Fibroblast of pulmonary artery (primary cell): ENCODE measurements around the gene C10orf67.
"Not testable (repeated sequence)": the region's sequence is repeated elsewhere in the genome, so short reads cannot be mapped to it uniquely, and the experiment has no call there.

Source experiments
- DNase-seq: peaks from one replicate; pipeline ENCODE4 v3.0.0-alpha.2; 2010; ENCODE audit warnings: low read depth
- H3K4me3 ChIP-seq: replicated peaks from 2 replicates; pipeline ENCODE4 v1.5.1; 2011; ENCODE audit warnings: low read depth, mild to moderate bottlenecking, control low read depth, low read length, moderate library complexity
- TF ChIP-seq, protein P1 (sequence below): IDR thresholded peaks from 2 replicates; pipeline ENCODE4 v1.5.1; 2011; ENCODE audit warnings: mild to moderate bottlenecking, control low read depth, low read length, inconsistent platforms; ENCODE audit errors: missing control alignments

Gene C10orf67

DNA sequence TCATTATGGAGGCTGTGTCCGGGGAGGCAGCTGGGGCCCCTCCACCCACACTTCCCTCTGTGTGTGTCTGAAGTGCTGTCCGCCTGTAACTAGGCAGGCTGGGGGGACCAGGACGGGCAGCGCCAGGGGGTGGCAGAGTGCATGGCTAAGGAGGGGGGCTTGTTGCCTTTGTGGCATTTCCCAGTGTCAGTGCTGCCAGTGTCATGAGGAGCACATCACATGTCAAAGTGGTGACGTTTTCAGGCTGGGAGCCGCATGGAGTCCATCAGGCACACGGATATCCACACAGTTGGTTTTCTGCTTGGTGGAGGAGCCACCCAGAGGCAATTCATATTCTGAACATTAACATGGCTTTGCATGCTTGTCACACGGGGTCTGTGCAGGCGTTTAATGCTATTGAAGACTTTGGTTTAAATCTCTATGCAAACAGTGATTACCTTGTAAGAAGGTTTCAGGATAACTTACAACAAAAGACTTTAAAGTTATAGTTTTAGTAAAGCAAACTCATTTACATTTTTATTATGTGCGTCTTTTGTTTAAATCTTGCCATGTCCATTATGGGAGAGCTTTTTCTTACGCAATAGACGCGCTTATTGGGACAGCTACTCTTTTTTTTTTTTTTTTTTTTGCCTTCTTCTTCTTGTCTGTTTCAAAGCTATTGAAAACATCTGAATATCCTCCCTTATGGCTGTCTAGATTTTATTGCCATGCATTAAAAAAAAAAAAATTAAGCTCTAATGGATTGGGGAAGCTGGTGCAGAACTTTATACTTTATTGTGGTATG lies 52.9 kb downstream of the C10orf67 start:
- no peak for DNase-seq
- TF ChIP-seq, protein P1, sequence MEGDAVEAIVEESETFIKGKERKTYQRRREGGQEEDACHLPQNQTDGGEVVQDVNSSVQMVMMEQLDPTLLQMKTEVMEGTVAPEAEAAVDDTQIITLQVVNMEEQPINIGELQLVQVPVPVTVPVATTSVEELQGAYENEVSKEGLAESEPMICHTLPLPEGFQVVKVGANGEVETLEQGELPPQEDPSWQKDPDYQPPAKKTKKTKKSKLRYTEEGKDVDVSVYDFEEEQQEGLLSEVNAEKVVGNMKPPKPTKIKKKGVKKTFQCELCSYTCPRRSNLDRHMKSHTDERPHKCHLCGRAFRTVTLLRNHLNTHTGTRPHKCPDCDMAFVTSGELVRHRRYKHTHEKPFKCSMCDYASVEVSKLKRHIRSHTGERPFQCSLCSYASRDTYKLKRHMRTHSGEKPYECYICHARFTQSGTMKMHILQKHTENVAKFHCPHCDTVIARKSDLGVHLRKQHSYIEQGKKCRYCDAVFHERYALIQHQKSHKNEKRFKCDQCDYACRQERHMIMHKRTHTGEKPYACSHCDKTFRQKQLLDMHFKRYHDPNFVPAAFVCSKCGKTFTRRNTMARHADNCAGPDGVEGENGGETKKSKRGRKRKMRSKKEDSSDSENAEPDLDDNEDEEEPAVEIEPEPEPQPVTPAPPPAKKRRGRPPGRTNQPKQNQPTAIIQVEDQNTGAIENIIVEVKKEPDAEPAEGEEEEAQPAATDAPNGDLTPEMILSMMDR, result no peak
- H3K4me3 ChIP-seq, result no peak overlapping the region

DNA sequence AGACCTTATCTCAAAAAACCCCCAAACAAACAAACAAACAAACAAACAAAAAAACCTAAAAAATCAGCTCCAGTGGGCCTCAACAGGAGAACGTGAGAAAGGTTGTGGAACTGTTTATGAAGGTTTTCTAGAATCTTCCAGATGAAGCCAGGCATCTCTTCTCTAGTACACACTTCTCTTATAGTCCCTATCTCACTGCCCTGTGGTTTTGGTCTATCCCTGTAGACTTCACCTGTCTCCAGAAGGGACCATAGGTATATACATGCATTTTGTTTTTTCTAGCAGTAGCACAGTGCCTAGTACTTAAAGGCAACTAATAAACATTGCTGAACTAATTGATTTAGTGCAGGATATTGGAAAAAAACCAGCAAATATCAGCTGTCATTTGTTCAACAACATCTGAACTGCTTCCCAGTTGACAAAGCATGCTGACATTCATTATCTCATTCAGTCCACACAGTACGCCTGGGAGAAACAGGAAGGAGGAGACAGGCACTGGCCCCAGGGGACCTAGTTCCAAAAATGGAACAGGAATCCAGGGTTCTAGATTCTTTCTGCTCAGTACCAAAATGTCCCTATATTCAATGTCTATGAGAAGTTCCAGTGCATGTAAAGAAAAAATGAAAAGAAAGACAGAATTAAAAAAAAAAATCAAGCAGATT lies 59.8 kb downstream of the C10orf67 start:
- H3K4me3 ChIP-seq, result no peak overlapping the region
- TF ChIP-seq, protein P1, result no peak
- no peak for DNase-seq

DNA sequence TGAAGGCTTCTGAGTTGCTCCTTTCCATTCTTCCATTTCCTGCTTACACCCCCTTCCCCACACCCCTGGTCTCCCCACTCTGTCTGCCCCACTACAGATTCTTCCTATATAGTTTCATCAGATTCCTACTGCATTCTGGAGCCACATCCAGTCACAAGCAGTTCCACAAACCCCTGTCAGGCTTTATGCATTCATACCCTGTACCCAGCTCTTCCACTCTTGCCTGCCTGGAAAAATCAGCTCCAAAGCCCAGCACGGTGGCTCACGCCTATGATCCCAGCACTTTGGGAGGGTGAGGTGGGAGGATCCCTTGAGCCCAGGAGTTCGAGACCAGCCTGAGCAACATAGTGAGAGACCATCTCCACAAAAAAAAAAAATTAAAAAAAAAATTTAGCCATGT lies 60.4 kb downstream of the C10orf67 start:
- DNase-seq, result no peak
- no peak overlapping the region for H3K4me3 ChIP-seq
- TF ChIP-seq, protein P1, result no peak

DNA sequence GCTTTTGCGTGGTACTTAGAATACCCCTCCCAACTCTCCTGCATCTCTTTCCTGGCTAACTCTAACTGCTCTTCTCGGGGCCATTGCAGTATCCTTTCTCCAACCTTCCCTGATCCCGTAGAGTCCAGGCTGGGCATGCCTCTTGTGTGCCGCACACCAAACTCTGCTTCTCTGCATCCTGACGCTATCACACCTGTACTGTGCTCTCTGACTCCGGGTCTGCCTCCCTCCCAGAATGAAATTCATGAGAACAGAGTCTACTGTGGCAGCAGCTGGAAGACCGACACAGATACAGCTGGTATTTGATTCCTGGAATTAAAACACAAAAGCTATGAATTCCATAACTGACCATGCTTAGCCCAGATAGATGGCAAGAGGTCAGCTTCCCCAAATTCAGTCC lies 60.9 kb downstream of the C10orf67 start:
- no peak overlapping the region for H3K4me3 ChIP-seq
- DNase-seq, result no peak
- TF ChIP-seq, protein P1, result no peak

DNA sequence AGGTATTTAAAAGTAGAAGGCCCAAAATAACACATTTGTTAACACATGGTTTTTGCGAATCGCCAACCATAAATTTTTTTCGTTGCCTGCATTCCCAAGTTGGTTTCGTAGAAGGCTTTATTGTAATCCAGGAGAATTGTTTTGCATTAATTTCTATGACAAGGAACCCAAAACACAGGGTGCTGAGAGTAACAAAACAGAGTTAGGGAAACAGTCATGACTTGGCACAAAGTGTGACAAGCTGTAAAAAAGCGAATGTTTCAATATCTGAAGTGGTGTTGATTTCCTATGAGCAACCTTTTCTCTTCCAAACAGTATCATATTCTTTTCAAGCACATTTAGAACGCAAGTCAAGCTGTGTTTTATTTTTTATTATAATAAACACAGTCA lies 63.6 kb downstream of the C10orf67 start:
- TF ChIP-seq, protein P1, result no peak
- no peak for DNase-seq
- no peak overlapping the region for H3K4me3 ChIP-seq

DNA sequence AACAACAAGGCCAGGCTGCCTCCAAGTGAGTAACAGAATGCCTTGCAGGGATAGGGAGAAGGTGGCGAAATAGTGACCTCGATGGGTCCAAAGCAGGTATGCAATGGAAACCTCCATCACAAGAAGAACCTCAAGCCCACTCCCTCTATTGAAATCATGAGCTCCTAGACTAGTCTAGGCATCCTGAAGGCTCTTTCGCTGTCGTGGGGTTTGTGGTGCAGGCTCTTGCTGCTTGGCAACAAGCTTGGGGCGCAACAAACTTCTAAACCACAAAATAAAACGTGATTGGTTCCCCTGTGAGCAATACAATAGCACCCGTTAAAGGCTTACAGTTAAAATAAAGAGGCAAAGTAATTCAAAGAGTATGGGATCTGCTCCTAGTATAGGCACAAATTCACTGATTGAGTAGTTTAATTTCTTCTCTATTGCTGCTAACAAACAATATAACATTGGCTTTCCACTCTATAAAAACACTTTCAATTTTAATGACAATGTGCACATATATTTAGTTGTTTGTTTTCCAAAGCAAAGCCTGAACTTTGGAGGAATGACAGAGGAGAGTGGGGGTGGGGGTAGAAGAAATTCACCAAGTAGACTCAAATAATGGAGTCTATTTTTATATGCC lies 64.1 kb downstream of the C10orf67 start:
- TF ChIP-seq, protein P1, result no peak
- no peak overlapping the region for H3K4me3 ChIP-seq
- no peak for DNase-seq

DNA sequence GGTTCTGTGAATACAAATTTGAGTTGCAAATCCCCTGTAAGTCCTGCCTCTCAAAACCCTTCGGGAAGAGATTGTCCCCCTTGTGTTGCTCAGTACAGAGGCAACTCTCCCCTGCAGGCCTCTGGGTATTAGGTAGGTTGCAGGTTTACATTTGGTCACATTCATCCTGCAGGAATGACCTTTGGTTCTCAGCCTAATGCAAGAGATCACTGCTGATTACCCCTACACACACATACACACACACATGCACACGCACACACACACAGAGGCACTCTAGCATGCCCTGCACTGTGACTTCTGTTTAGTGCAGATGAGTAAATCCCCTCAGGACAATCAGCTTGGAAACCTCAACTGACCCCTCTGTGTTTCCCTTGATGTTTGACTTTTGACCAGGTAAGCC lies 69.2 kb downstream of the C10orf67 start:
- DNase-seq, result no peak
- no peak overlapping the region for H3K4me3 ChIP-seq
- TF ChIP-seq, protein P1, result no peak

DNA sequence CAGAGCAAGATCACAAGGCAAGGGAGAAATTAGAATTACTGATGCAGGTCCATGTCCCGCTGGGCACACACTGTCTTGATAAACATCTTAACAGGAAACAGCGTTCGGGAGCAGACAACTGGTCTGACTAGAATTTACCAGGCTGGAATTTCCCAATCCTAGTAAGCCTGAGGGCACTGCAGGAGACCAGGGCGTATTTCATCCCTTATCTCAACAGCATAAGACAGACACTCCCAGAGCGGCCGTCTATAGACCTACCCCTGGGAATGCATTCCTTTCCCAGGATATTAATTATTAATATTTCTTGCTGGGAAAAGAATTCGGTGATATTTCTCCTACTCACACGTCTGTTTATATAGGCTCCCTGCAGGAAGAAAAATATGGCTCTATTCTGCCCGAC lies 70.4 kb downstream of the C10orf67 start:
- not testable (repeated sequence) for DNase-seq, H3K4me3 ChIP-seq
